HUES64 (cell line): ENCODE data around the gene ATG4A.

Source experiments
- H3K27ac ChIP-seq: 2 replicates; pipeline ENCODE4 v1.7.0; 2013; ENCODE audit warnings: low read depth, low read length, inconsistent platforms
- H3K27me3 ChIP-seq: 2 replicates; pipeline ENCODE4 v1.6.1; 2013; ENCODE audit warnings: mild to moderate bottlenecking, low read length; ENCODE audit not compliant: insufficient read depth
- H3K36me3 ChIP-seq: 2 replicates; pipeline ENCODE4 v1.6.1; 2013; ENCODE audit warnings: mild to moderate bottlenecking, low read length; ENCODE audit not compliant: insufficient read depth
- H3K4me1 ChIP-seq: 2 replicates; pipeline ENCODE4 v1.6.1; 2013; ENCODE audit warnings: mild to moderate bottlenecking, low read length, moderate library complexity; ENCODE audit not compliant: insufficient read depth
- H3K4me3 ChIP-seq: 2 replicates; pipeline ENCODE4 v1.5.1; 2013; ENCODE audit warnings: mild to moderate bottlenecking, low read length, moderate library complexity
- H3K9ac ChIP-seq: 2 replicates; pipeline ENCODE4 v1.6.1; 2013; ENCODE audit warnings: mild to moderate bottlenecking, low read depth, low read length
- H3K9me3 ChIP-seq: 2 replicates; pipeline ENCODE4 v1.6.1; 2013; ENCODE audit warnings: low read depth, low read length; ENCODE audit not compliant: insufficient read depth
- WGBS: fragments of 150-250, 120-280 bp; methylation state at CpG from one replicate; pipeline ENCODE4 v1.1.7; 2013; ENCODE audit warnings: missing lambda C conversion rate; 5-methylcytosine and 5-hydroxymethylcytosine counted together

ATG4A gene

DNA sequence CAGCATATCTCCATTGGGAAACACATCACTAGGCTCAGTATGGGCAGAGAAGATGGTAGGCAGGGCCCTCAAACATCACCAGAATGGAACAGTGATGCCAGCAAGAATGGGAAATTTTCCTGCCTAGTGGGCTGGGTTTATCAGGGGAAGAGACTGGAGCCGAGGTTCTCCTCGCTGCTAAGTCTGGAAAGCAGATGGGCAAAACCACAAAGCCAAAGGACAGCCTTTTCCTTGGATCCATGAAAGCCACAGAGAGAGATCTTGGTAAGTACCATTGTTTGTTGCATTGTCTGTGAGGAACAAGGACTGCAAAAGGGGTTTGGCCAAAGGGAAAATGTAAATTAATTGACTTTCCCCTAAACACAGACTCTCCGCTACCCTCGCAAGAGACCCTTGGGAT, 80.1 kb downstream of the ATG4A start:
- no peaks in the 10 kb centered on the region for H3K27me3 ChIP-seq
- no peaks in the 10 kb centered on the region for H3K9me3 ChIP-seq
- peaks cover 3% of the 10 kb centered on the region; the same call in 1 of the 2 replicates for H3K36me3 ChIP-seq
- 98% methylated on average over 4 of the region's 4 CpGs for WGBS
- no peak overlapping the region for H3K4me3 ChIP-seq
- no peak overlapping the region for H3K27ac ChIP-seq
- H3K9ac ChIP-seq: no peak overlapping the region
- H3K4me1 ChIP-seq: peaks cover 2% of the 10 kb centered on the region; the same call in 1 of the 2 replicates

DNA sequence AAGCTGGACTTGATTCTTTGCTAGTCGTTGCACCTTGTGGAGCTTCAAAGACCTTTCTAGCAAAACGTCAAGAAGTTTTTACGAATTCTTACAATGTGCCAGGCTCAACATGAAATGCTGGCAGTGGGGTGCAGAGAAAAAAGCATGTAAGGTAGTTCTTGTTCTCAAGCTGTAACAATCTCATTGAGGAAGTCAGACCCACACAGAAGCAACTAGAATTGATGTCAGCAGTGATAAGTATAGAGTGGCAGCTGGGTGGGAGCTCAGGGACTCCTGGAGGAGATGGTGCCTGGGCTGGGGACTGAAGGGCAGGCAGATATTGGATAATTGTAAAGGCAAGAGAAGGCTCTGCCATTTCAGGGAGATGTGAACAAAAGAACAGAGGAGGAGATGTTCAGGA, 82.3 kb downstream of the ATG4A start:
- Histone ChIP-seq H3K4me1 (peaks cover 17% of the 10 kb centered on the region; the same call in 1 of the 2 replicates), H3K9ac (no peak overlapping the region), H3K4me3 (no peak overlapping the region), H3K27me3 (no peaks in the 10 kb centered on the region), H3K9me3 (no peaks in the 10 kb centered on the region), H3K36me3 (peaks cover 3% of the 10 kb centered on the region; the same call in 1 of the 2 replicates), H3K27ac (no peak overlapping the region)
- 65% methylated on average over 3 of the region's 3 CpGs for WGBS

DNA sequence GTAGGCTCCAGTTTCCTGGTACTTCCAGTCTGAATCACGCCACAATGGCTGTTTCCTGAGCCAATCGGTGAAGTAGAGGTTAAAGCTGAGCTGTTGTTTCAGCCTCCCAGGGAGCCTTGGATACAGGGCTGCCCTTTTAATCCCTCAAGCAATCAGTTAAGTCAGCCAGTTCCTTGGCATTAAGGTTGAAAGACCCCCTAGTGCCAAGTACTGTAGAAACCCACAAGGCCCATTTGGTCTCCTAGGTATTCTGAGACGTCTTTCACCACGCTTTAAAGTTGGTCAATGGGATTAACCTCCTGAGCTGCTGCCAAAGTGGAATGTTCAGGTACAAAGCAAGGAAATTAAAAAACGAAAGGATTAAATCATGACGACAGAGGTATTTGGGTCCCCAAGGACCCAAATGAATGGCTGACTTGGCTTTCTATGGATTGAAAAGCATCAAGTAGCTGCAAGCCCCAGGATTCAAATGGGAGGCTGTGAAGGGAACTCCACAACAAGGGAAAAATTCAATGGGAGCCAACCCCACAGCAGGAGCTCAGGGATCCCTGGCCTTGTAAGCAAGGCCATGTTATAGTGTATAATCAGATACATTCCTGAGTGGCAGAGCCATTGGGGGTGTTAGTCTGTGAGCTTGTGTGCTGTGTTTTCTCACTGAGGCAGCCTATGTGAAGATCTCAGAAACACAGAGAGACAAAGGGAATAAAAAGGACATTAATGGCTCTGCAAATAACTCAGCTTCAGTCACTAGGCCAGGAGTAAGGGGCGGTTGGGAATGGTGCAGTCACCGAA, 86.0 kb downstream of the ATG4A start:
- Histone ChIP-seq H3K36me3 (no peaks in the 10 kb centered on the region), H3K4me3 (no peak overlapping the region), H3K4me1 (peaks cover 17% of the 10 kb centered on the region), H3K27me3 (no peaks in the 10 kb centered on the region), H3K9me3 (no peaks in the 10 kb centered on the region), H3K9ac (0 out of 2 replicates have a peak overlapping the region, but pooled peaks have one; percentile 25), H3K27ac (peak overlapping the region; percentile 68)
- WGBS: 46% methylated on average over 8 of the region's 8 CpGs

DNA sequence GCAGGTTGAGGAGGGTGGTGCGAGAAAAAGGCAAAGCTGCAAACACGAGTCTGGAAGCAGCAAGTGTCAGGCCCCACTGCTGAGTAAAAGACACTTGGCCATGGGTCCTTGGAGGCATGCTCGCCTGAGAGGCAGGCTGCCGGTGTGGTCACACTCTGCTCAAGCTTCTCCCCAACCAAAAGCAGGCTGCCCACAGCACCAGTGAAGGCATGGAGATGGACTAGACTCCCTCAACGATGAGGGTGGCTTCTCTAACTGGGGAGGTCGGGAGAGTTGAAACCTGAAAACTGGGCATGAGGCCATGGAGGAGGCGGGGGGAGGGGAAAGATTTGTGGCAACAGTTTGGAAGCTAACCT, 86.5 kb downstream of the ATG4A start:
- no peak overlapping the region for H3K4me3 ChIP-seq
- no peaks in the 10 kb centered on the region for H3K9me3 ChIP-seq
- no peaks in the 10 kb centered on the region for H3K36me3 ChIP-seq
- 0 out of 2 replicates have a peak overlapping the region, but pooled peaks have one; percentile 25 for H3K9ac ChIP-seq
- H3K4me1 ChIP-seq: peaks cover 17% of the 10 kb centered on the region
- H3K27me3 ChIP-seq: no peaks in the 10 kb centered on the region
- H3K27ac ChIP-seq: peak overlapping the region; percentile 68
- WGBS: 82% methylated on average over 7 of the region's 7 CpGs

DNA sequence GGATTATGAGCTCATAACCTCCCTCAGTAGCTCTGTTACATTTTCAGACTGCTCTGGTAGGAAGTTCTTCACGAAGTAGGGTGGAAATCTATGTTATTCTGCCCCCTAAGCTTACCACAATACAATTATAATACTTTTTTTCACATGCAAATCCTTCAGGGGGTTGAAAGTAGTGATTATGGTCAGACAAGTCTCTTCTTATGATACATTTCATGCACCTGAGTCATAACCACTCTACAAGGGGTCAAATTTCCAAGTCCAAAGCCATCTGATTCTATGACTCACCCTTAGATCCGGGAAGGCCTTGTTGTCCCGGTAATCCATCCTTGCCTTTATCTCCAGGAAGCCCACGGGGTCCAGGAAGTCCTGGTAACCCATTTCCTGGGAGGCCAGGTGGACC, 95.2 kb downstream of the ATG4A start:
- Histone ChIP-seq H3K36me3 (peaks cover 4% of the 10 kb centered on the region; the same call in 1 of the 2 replicates), H3K4me3 (no peak overlapping the region), H3K9me3 (no peaks in the 10 kb centered on the region), H3K27ac (no peak overlapping the region), H3K9ac (no peak overlapping the region), H3K27me3 (no peaks in the 10 kb centered on the region), H3K4me1 (no peaks in the 10 kb centered on the region; the same call in 1 of the 2 replicates)
- WGBS: 85% methylated on average over 3 of the region's 4 CpGs

DNA sequence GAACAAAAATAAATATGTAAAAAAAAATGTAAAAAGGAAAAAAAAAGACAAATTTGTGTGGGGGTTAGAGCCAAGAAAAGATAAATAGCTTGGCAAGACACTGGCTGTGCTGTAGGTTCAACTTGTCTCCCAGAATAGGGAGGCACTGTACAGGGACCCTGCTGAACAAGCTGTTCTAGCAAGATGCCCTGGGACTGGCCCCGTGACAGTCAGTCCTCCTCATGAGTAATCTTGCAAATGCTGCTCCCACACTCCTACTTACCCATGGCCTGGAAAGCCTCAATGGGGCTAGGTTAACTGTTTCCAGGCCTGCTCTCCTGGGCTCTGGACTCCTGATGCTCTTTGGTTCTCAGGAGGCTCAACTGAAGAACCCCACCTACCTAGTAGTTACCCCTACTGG, 106.8 kb downstream of the ATG4A start:
- no peak overlapping the region for H3K4me3 ChIP-seq
- WGBS: 100% methylated on average over 1 of the region's 1 CpG
- no peak overlapping the region for H3K27ac ChIP-seq

DNA sequence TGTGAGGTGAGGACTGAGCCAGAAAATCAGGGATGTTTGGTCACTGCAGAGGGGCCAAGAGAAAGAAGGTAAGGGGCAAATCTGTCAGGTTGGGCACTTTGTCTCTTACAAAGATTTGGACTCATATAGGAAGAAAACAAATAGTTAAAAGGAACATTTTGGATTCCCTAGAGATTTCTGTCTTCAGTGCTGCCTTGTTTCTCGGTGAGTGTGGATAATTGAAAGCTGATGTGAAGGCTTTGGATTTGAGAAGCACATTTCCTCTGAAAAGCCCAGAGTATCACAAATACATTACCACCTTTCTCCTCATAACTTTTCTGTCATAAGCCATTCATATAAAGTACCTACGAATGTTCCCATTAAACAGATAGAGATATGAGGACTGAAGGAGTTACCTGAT, 107.5 kb downstream of the ATG4A start:
- H3K9ac ChIP-seq: no peak overlapping the region
- H3K27me3 ChIP-seq: no peaks in the 10 kb centered on the region
- H3K9me3 ChIP-seq: no peaks in the 10 kb centered on the region
- no peaks in the 10 kb centered on the region for H3K4me1 ChIP-seq
- no peak overlapping the region for H3K27ac ChIP-seq
- H3K4me3 ChIP-seq: no peak overlapping the region
- no peaks in the 10 kb centered on the region; the same call in 1 of the 2 replicates for H3K36me3 ChIP-seq
- 100% methylated on average over 1 of the region's 2 CpGs for WGBS

More for the DNA sequence above, 106.8 kb downstream of the ATG4A start:
- Histone ChIP-seq H3K9ac (no peak overlapping the region), H3K9me3 (no peaks in the 10 kb centered on the region), H3K4me1 (no peaks in the 10 kb centered on the region), H3K36me3 (no peaks in the 10 kb centered on the region; the same call in 1 of the 2 replicates), H3K27me3 (no peaks in the 10 kb centered on the region)

DNA sequence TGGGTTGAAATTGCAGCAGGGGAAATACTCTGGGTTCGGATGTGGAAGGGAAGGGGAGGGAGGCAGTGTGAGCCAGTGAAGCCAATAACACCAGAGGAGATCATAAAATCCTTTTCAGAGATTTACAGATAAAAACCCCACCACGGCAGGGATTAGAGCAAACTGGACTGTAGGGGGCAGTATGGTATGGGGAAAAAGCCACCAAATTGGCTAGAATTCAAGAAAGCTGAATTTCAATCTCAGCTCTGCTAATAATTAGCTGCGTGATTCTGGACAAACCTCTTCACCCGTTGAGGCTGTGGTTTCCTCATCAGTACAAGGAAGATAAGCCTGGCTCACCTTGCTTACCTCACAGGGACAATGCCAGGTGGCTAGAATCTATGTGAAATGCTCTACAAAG, 108.1 kb downstream of the ATG4A start:
- no peaks in the 10 kb centered on the region for H3K27me3 ChIP-seq
- H3K4me3 ChIP-seq: no peak overlapping the region
- H3K9me3 ChIP-seq: no peaks in the 10 kb centered on the region
- WGBS: 22% methylated on average over 3 of the region's 4 CpGs
- H3K4me1 ChIP-seq: no peaks in the 10 kb centered on the region
- no peak overlapping the region for H3K9ac ChIP-seq
- H3K27ac ChIP-seq: no peak overlapping the region
- H3K36me3 ChIP-seq: no peaks in the 10 kb centered on the region; the same call in 1 of the 2 replicates

DNA sequence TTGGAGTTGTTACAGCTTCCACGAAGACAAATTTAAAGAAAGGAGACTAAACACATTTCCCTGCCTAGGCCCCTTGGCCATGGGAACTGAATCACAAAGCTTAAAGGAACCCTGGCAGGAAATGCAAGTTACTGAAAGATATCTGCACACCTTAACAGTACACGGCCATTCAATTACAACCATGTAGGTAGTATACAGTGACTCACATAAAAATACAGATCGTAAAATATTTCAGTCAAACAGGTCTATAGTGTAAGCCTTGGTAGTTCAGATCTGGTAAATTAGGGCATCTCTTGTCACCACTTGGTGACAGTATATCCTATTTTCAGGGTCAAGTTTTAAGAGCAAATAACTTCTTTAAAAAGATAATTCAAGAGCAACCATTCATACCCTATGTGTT, 112.0 kb downstream of the ATG4A start:
- WGBS: 88% methylated on average over 2 of the region's 3 CpGs
- no peaks in the 10 kb centered on the region for H3K9me3 ChIP-seq

More for the DNA sequence above, 112.0 kb downstream of the ATG4A start:
- no peaks in the 10 kb centered on the region for H3K27me3 ChIP-seq
- H3K36me3 ChIP-seq: no peaks in the 10 kb centered on the region; the same call in 1 of the 2 replicates
- H3K27ac ChIP-seq: no peak overlapping the region
- H3K4me3 ChIP-seq: no peak overlapping the region
- H3K9ac ChIP-seq: no peak overlapping the region
- H3K4me1 ChIP-seq: no peaks in the 10 kb centered on the region
